Neutrophil (primary cell): ENCODE results near the gene CARD10.
"Not testable (repeated sequence)": the region's sequence is repeated elsewhere in the genome, so short reads cannot be mapped to it uniquely, and the experiment has no call there.

ENCODE experiments used
- H3K27ac ChIP-seq: fragments of 200-600 bp; sonication (generic); 2 replicates; pipeline ENCODE4 v1.5.1; 2016; ENCODE audit warnings: mild to moderate bottlenecking, moderate library complexity
- H3K27me3 ChIP-seq: fragments of 200-600 bp; sonication (generic); 2 replicates; pipeline ENCODE4 v1.6.0; 2016; ENCODE audit warnings: mild to moderate bottlenecking
- H3K36me3 ChIP-seq: fragments of 200-600 bp; sonication (generic); 2 replicates; pipeline ENCODE4 v1.5.1; 2017
- H3K4me1 ChIP-seq, 2 experiments: fragments of 200-600 bp in 1 of 2; sonication (generic) in 1 of 2; 1 replicate in 1 of 2; 2 replicates in 1 of 2; pipeline versions ENCODE4 v1.5.1 to v1.6.1; 2013 to 2016; ENCODE audit warnings: low read depth in 1 of 2, low read length in 1 of 2, mild to moderate bottlenecking in 1 of 2, moderate library complexity in 1 of 2; ENCODE audit not compliant: control insufficient read depth in 1 of 2, insufficient read depth in 1 of 2
- H3K4me3 ChIP-seq, 2 experiments: fragments of 200-600 bp in 1 of 2; sonication (generic) in 1 of 2; 1 replicate in 1 of 2; 2 replicates in 1 of 2; pipeline ENCODE4 v1.5.1; 2013 to 2016; ENCODE audit warnings: low read depth in 1 of 2, low read length in 1 of 2, mild to moderate bottlenecking in 1 of 2, moderate library complexity in 1 of 2
- H3K9me3 ChIP-seq: fragments of 200-600 bp; sonication (generic); 2 replicates; pipeline ENCODE4 v1.5.1; 2016
- TF ChIP-seq, protein P1 (sequence below): fragments of 200-600 bp; sonication (generic); IDR thresholded peaks from 2 replicates; pipeline ENCODE4 v1.5.1; 2016; ENCODE audit warnings: antibody characterized with exemption

The CARD10 gene

DNA sequence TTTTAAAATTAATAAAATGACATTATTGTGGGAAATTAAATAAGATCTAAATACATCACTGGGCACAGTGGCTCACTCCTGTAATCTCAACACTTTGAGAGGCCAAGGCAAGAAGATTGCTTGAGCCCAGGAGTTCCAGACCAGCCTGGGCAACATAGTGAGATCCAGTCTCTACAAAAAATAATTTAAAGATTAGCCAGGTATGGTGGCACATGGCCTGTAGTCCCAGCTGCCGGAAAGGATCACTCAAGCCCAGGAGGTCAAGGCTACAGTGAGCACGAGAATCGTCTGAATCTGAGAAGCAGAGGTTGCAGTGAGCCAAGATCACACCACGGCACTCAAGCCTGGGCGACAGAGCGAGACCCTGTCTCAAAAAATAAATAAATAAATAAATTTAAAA lies 15.9 kb upstream of the CARD10 start:
- H3K36me3 ChIP-seq = no peaks in the 10 kb centered on the region
- H3K4me1 ChIP-seq = peaks cover 14% of the 10 kb centered on the region in 2 experiments
- TF ChIP-seq, protein P1, sequence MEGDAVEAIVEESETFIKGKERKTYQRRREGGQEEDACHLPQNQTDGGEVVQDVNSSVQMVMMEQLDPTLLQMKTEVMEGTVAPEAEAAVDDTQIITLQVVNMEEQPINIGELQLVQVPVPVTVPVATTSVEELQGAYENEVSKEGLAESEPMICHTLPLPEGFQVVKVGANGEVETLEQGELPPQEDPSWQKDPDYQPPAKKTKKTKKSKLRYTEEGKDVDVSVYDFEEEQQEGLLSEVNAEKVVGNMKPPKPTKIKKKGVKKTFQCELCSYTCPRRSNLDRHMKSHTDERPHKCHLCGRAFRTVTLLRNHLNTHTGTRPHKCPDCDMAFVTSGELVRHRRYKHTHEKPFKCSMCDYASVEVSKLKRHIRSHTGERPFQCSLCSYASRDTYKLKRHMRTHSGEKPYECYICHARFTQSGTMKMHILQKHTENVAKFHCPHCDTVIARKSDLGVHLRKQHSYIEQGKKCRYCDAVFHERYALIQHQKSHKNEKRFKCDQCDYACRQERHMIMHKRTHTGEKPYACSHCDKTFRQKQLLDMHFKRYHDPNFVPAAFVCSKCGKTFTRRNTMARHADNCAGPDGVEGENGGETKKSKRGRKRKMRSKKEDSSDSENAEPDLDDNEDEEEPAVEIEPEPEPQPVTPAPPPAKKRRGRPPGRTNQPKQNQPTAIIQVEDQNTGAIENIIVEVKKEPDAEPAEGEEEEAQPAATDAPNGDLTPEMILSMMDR = no peak
- H3K9me3 ChIP-seq = no peaks in the 10 kb centered on the region
- no peak overlapping the region for H3K27ac ChIP-seq
- H3K27me3 ChIP-seq = peaks cover 23% of the 10 kb centered on the region
- H3K4me3 ChIP-seq = no peak overlapping the region

DNA sequence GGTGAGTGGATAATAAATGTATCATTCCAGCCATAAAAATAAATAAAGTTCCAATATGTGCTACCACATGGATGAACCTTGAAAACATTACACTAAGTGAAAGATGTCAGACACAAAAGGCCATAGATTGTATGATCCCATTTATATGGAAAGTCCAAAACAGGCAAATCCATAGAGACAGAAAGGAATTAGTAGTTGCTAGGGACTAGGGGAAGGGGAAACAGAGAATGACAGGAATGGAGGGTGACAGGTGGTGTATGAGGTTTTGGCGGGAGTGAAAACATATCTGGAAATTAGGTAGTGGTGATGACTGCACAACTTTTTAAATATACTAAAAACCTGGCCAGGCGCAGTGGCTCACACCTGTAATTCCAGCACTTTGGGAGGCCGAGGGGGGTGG lies 15.2 kb upstream of the CARD10 start:
- peaks cover 10 to 11% of the 10 kb centered on the region in 2 experiments for H3K4me1 ChIP-seq

DNA sequence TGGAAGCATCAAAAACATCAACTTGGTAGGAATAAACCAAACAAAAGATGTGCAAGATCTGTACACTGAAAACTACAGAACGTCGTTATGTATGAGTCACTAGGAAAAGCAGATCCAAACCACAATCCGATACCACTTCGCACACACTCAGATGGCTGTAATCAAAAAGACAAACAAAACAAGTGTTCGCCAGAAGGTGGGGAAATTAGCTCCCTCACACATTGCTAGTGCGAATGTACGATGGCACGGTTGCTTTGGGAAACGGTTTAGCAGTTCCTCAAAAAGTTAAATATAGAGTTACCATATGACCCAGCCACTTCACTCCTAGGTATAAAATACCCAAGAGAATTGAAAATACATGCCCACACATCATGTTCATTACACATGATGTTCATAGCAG lies 14.8 kb upstream of the CARD10 start:
- peaks cover 17% of the 10 kb centered on the region for H3K27me3 ChIP-seq
- TF ChIP-seq, protein P1 = no peak
- H3K27ac ChIP-seq = no peak overlapping the region
- H3K9me3 ChIP-seq = no peaks in the 10 kb centered on the region
- H3K36me3 ChIP-seq = no peaks in the 10 kb centered on the region
- peaks cover 6% of the 10 kb centered on the region in 2 experiments for H3K4me1 ChIP-seq
- no peak overlapping the region for H3K4me3 ChIP-seq

More for the DNA sequence above, 15.2 kb upstream of the CARD10 start:
- peaks cover 17% of the 10 kb centered on the region for H3K27me3 ChIP-seq
- H3K36me3 ChIP-seq = no peaks in the 10 kb centered on the region
- H3K27ac ChIP-seq = no peak overlapping the region
- H3K9me3 ChIP-seq = no peaks in the 10 kb centered on the region
- H3K4me3 ChIP-seq = no peak overlapping the region
- TF ChIP-seq, protein P1 = no peak

DNA sequence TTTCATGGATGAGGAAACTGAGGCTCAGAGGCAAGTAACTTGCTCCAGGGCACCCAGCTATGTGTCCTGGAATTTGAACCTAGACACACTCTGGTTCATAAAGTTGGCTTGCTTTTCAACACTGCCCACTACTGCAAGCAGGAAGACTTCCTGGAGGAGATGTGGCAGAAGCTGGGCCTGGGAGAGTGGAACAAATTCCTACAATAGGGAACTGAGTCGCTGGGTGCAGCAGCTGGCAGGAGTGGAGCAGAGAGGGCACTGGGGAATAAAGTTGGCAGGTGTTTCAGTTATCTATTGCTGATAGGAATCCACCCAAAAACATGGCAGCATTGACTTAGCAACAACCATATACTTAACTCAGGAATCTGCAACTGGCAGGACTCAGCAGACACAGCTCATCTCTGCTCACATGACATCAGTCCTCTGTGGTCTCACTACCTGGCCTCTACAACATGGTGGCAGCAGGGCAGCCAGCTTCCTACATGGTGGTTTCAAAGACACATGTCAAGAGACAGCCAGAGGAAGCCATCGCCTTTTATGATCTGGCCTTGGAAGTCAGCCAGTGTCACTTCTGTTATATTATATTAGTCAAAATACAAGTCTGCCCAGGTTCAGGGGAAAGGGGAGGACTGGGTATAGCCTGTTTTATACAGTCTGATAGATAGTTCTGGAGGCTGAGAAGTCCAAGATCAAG lies 10.6 kb upstream of the CARD10 start:
- Histone ChIP-seq H3K4me3 (no peak overlapping the region), H3K9me3 (no peaks in the 10 kb centered on the region), H3K36me3 (no peaks in the 10 kb centered on the region), H3K27me3 (peaks cover 36% of the 10 kb centered on the region), H3K27ac (no peak overlapping the region), H3K4me1 (no peaks in the 10 kb centered on the region)
- TF ChIP-seq, protein P1 = no peak

DNA sequence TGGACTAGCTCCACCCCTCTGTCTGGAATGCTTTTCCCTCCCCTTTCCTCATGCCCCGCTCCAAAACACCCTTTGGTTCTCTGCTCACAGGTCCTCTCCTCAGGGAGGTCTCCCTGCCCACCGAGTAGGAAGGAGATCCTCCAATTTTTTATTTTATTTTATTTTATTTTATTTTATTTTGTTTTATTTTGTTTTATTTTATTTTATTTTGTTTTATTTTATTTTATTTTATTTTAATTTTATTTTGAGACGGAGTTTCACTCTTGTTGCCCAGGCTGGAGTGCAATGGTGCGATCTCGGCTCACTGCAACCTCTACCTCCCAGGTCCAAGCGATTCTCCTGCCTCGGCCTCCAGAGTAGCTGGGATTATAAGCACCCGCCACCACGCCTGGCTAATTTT lies 8.7 kb upstream of the CARD10 start:
- not testable (repeated sequence) for H3K4me3 ChIP-seq, H3K36me3 ChIP-seq, H3K4me1 ChIP-seq, H3K27ac ChIP-seq, H3K9me3 ChIP-seq
- peaks cover 28% of the 10 kb centered on the region for H3K27me3 ChIP-seq

DNA sequence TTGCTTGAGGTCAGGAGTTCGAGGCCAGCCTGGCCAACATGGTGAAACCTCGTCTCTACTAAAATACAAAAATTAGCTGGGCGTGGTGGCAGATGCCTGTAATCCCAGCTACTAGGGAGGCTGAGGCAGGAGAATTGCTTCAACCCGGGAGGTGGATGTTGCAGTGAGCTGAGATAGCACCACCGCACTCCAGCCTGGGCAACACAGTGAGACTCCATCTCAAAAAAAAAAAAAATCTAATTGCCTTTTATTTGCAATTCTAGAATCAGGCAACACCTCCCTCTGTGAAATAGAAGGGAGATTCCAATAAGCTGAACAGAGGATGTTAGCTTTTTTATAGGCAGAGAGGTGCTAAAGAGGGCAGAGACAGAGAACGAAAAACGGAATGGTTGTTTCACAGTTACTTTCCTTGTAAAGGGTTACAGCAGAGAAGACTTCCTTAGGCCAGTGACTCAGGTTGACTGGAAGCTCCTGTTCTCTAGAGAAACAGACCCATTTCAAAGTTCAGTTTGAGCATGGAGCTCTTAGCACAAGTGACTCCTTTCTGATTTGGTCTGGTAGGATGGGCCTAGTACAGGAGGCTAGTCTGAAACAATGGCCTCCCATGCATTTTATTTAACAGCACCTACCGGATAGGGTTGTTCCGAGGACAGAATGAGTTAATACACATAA lies 8.0 kb upstream of the CARD10 start:
- not testable (repeated sequence) for H3K27ac ChIP-seq, H3K4me3 ChIP-seq, H3K36me3 ChIP-seq, H3K9me3 ChIP-seq, H3K4me1 ChIP-seq
- H3K27me3 ChIP-seq = peaks cover 35% of the 10 kb centered on the region
